H9 (cell line): ENCODE measurements around the gene EHF. TPM values are rescaled to one million over a fixed set of nuclear protein-coding genes. Genes with fewer than 3 reads are reported as not detected.

Experiments used
- DNase-seq: peaks from one replicate; pipeline ENCODE4 v3.0.0-alpha.2; 2017
- H2AFZ ChIP-seq: one replicate; pipeline ENCODE4 v1.6.1; 2013; ENCODE audit warnings: mild to moderate bottlenecking, low read length, control low read depth, moderate library complexity
- H2AK5ac ChIP-seq: 2 replicates; pipeline ENCODE4 v1.6.1; 2013; ENCODE audit warnings: low read length, control low read depth, mixed read lengths; ENCODE audit not compliant: insufficient read length
- H2BK120ac ChIP-seq: one replicate; pipeline ENCODE4 v1.6.1; 2013; ENCODE audit warnings: low read depth, mild to moderate bottlenecking, low read length, control low read depth, inconsistent platforms; ENCODE audit not compliant: poor library complexity, severe bottlenecking
- H2BK12ac ChIP-seq: 2 replicates; pipeline ENCODE4 v1.6.1; 2013; ENCODE audit warnings: low read length, control low read depth, mixed read lengths, low read depth; ENCODE audit not compliant: insufficient read length
- H2BK15ac ChIP-seq: 2 replicates; pipeline ENCODE4 v1.6.1; 2013; ENCODE audit warnings: low read depth, low read length, control low read depth
- H2BK20ac ChIP-seq: one replicate; pipeline ENCODE4 v1.6.1; 2013; ENCODE audit warnings: low read depth, mild to moderate bottlenecking, low read length, control low read depth, inconsistent platforms; ENCODE audit not compliant: poor library complexity, severe bottlenecking
- H2BK5ac ChIP-seq: 2 replicates; pipeline ENCODE4 v1.6.1; 2013; ENCODE audit warnings: low read length, control low read depth, mixed read lengths; ENCODE audit not compliant: insufficient read length
- H3K14ac ChIP-seq: 2 replicates; pipeline ENCODE4 v1.6.1; 2013; ENCODE audit warnings: low read length, control low read depth; ENCODE audit not compliant: insufficient read depth
- H3K18ac ChIP-seq: 2 replicates; pipeline ENCODE4 v1.6.1; 2013; ENCODE audit warnings: low read depth, mild to moderate bottlenecking, mixed read lengths, low read length, control low read depth; ENCODE audit not compliant: insufficient read length
- H3K23ac ChIP-seq: 2 replicates; pipeline ENCODE4 v1.6.1; 2013; ENCODE audit warnings: low read length, control low read depth, mixed read lengths, low read depth; ENCODE audit not compliant: insufficient read length
- H3K23me2 ChIP-seq: 2 replicates; pipeline ENCODE4 v1.6.1; 2013; ENCODE audit warnings: low read depth, mild to moderate bottlenecking, mixed read lengths, low read length, control low read depth; ENCODE audit not compliant: insufficient read length, poor library complexity, severe bottlenecking
- H3K27ac ChIP-seq: 2 replicates; pipeline ENCODE4 v1.5.1; 2013; ENCODE audit warnings: low read length, control low read depth, mixed read lengths, low read depth; ENCODE audit not compliant: insufficient read length
- H3K27me3 ChIP-seq: 2 replicates; pipeline ENCODE4 v1.6.1; 2013; ENCODE audit warnings: low read length, control low read depth, inconsistent platforms; ENCODE audit not compliant: insufficient read depth
- H3K4ac ChIP-seq: 2 replicates; pipeline ENCODE4 v1.6.1; 2013; ENCODE audit warnings: low read depth, mild to moderate bottlenecking, control low read depth, inconsistent platforms, low read length, moderate library complexity
- H3K4me1 ChIP-seq: 2 replicates; pipeline ENCODE4 v1.6.1; 2013; ENCODE audit warnings: low read length, control low read depth, inconsistent platforms; ENCODE audit not compliant: insufficient read depth
- H3K4me2 ChIP-seq: 2 replicates; pipeline ENCODE4 v1.6.1; 2013; ENCODE audit warnings: low read length, control low read depth, mixed read lengths; ENCODE audit not compliant: insufficient read length, insufficient read depth
- H3K56ac ChIP-seq: 2 replicates; pipeline ENCODE4 v1.6.1; 2013; ENCODE audit warnings: low read depth, mild to moderate bottlenecking, mixed read lengths, low read length, control low read depth; ENCODE audit not compliant: insufficient read length
- H3K79me1 ChIP-seq: 2 replicates; pipeline ENCODE4 v1.6.1; 2013; ENCODE audit warnings: low read depth, mild to moderate bottlenecking, moderate library complexity, low read length, control low read depth, inconsistent platforms; ENCODE audit not compliant: insufficient read depth, poor library complexity, severe bottlenecking
- H3K79me2 ChIP-seq: 2 replicates; pipeline ENCODE4 v1.6.1; 2013; ENCODE audit warnings: low read length, control low read depth, inconsistent platforms; ENCODE audit not compliant: insufficient read depth
- H3K9ac ChIP-seq: 2 replicates; pipeline ENCODE4 v1.6.1; 2013; ENCODE audit warnings: low read length, control low read depth, mixed read lengths; ENCODE audit not compliant: insufficient read length; ENCODE audit errors: extremely low read depth
- H3K9me3 ChIP-seq: one replicate; pipeline ENCODE4 v1.6.1; 2013; ENCODE audit warnings: low read depth, low read length, inconsistent platforms; ENCODE audit not compliant: control insufficient read depth
- H3T11ph ChIP-seq: one replicate; pipeline ENCODE4 v1.6.1; 2013; ENCODE audit warnings: mild to moderate bottlenecking, low read length, control low read depth, inconsistent platforms
- H4K20me1 ChIP-seq: one replicate; pipeline ENCODE4 v1.6.1; 2013; ENCODE audit not compliant: control insufficient read depth, insufficient read length, insufficient read depth
- H4K5ac ChIP-seq: 2 replicates; pipeline ENCODE4 v1.6.1; 2013; ENCODE audit warnings: low read depth, mild to moderate bottlenecking, mixed read lengths, low read length, control low read depth; ENCODE audit not compliant: insufficient read length
- H4K8ac ChIP-seq: replicated peaks from 2 replicates; pipeline ENCODE4 v1.6.1; 2013; ENCODE audit warnings: low read length, control low read depth, mixed read lengths, low read depth; ENCODE audit not compliant: insufficient read length
- H4K91ac ChIP-seq: 2 replicates; pipeline ENCODE4 v1.6.1; 2013; ENCODE audit warnings: low read depth, mild to moderate bottlenecking, moderate library complexity, mixed read lengths, low read length, control low read depth; ENCODE audit not compliant: insufficient read length
- H3K27ac Mint-ChIP-seq, 3 experiments: 2 replicates in 2 of 3; 3 replicates in 1 of 3; pipeline ENCODE4 v1.8.0; 2020 to 2021; ENCODE audit warnings: mixed read lengths in 3 of 3, mild to moderate bottlenecking in 1 of 3, moderate library complexity in 1 of 3
- H3K27me3 Mint-ChIP-seq: 2 replicates; pipeline ENCODE4 v1.8.0; 2021; ENCODE audit warnings: low read depth, mild to moderate bottlenecking, moderate library complexity, mixed read lengths
- H3K36me3 Mint-ChIP-seq, 3 experiments: 2 replicates in 2 of 3; 3 replicates in 1 of 3; pipeline ENCODE4 v1.8.0; 2020 to 2021; ENCODE audit warnings: low read depth in 3 of 3, mixed read lengths in 3 of 3; ENCODE audit not compliant: insufficient read depth in 1 of 3
- H3K4me1 Mint-ChIP-seq, 2 experiments: 2 replicates each; pipeline ENCODE4 v1.8.0; 2020; ENCODE audit warnings: mixed read lengths in 2 of 2
- H3K4me3 Mint-ChIP-seq, 2 experiments: 2 replicates in 1 of 2; 3 replicates in 1 of 2; pipeline ENCODE4 v1.8.0; 2020 to 2021; ENCODE audit warnings: mild to moderate bottlenecking in 2 of 2, mixed read lengths in 2 of 2, moderate library complexity in 1 of 2
- H3K9me3 Mint-ChIP-seq, 2 experiments: 2 replicates in 1 of 2; 3 replicates in 1 of 2; pipeline ENCODE4 v1.8.0; 2020; ENCODE audit warnings: mild to moderate bottlenecking in 2 of 2, mixed read lengths in 2 of 2, moderate library complexity in 1 of 2
- CTCF ChIP-seq: fragments of 200-600 bp; sonication (generic); conservative IDR thresholded peaks from 3 replicates; pipeline ENCODE4 v1.8.0; 2021; ENCODE audit warnings: antibody characterized with exemption, mild to moderate bottlenecking
- WGBS: extraction: QIAGEN DNeasy Blood & Tissue Kit; methylation state at CpG from one replicate; pipeline ENCODE4 v1.1.7; 2013; ENCODE audit warnings: missing lambda C conversion rate, low lambda C conversion rate, mixed read lengths; ENCODE audit not compliant: insufficient read length; ENCODE audit errors: extremely low coverage; 5-methylcytosine and 5-hydroxymethylcytosine counted together
- total RNA-seq: library from RNA; stranded (reverse); gene quantifications from 2 replicates; pipeline ENCODE4 v1.2.1, GENCODE V29; 2021

EHF gene
- total RNA-seq, 1 experiment from 2014 or later = not detected

- Histone ChIP-seq H3K79me1 (no peaks in the 10 kb centered on the region), H3K23me2 (no peaks in the 10 kb centered on the region), H3K56ac (no peak overlapping the region), H4K91ac (no peak overlapping the region), H3K4me1 (no peaks in the 10 kb centered on the region), H2BK12ac (no peak overlapping the region), H3K27ac (no peak overlapping the region), H2AFZ (no peak overlapping the region), H3K4me2 (no peak overlapping the region), H2AK5ac (no peak overlapping the region), H4K8ac (no peak overlapping the region), H2BK120ac (no peak overlapping the region), H3K23ac (no peak overlapping the region), H4K5ac (no peak overlapping the region), H3K9ac (no peak overlapping the region), H3K14ac (no peak overlapping the region), H3K4ac (no peak overlapping the region), H3K18ac (no peak overlapping the region), H2BK5ac (no peak overlapping the region), H4K20me1 (no peaks in the 10 kb centered on the region), H3K27me3 (no peaks in the 10 kb centered on the region), H3T11ph (no peak overlapping the region), H3K79me2 (no peaks in the 10 kb centered on the region), H2BK20ac (no peak overlapping the region), H3K9me3 (no peaks in the 10 kb centered on the region), H2BK15ac (no peak overlapping the region)
- no peak for TF ChIP-seq CTCF
- no CpG with 5 or more reads among the region's 6 CpGs for WGBS
- Mint-ChIP-seq H3K4me3 (no peak overlapping the region), H3K27ac (no peak overlapping the region), H3K9me3 (no peaks in the 10 kb centered on the region), H3K36me3 (no peaks in the 10 kb centered on the region; a peak in 1 of 7 replicates), H3K27me3 (no peaks in the 10 kb centered on the region; the same call in 1 of the 2 replicates), H3K4me1 (peaks cover 20 to 30% of the 10 kb centered on the region in 2 experiments)
- no peak for DNase-seq
Measured at GRCh38 chr11:34642873-34643272, 22.0 kb downstream of the EHF start.
